ENCODE data around the gene RNF19B. TPM values are rescaled to one million over a fixed set of nuclear protein-coding genes. Genes with fewer than 3 reads are reported as not detected.

The RNF19B gene
- total RNA-seq, 1 experiment from 2014 or later = 22.5 TPM

GRCh38 chr1:32985226-32985625 is 20.6 kb upstream of the RNF19B start:
- Histone ChIP-seq H3K9me2 (ENCODE audit: insufficient read depth) (no peaks in the 10 kb centered on the region), H3K79me2 (ENCODE audit: insufficient read depth, low read length) (no peaks in the 10 kb centered on the region), H3K27me3 (ENCODE audit: insufficient read depth, low read length) (no peaks in the 10 kb centered on the region), H3K36me3 (ENCODE audit: control insufficient read depth in 1 of 2, insufficient read depth in 2 of 2, low read length in 2 of 2) (no peaks in the 10 kb centered on the region), H3K27ac (ENCODE audit: low read depth, low read length) (no peak overlapping the region), H2AFZ (ENCODE audit: low read depth, low read length, poor library complexity, severe bottlenecking) (no peak overlapping the region), H3K9ac (ENCODE audit: low read length) (no peak overlapping the region), H3K9me3 (ENCODE audit: control insufficient read depth in 1 of 2, insufficient read depth in 1 of 2, low read depth in 1 of 2, low read length in 2 of 2) (no peaks in the 10 kb centered on the region), H4K20me1 (ENCODE audit: insufficient read depth) (no peaks in the 10 kb centered on the region), H3K4me3 (replicated peaks in 1 of 2; ENCODE audit: low read depth in 1 of 2, low read length in 2 of 2) (no peak overlapping the region), H3K4me1 (ENCODE audit: control insufficient read depth in 1 of 2, insufficient read depth in 2 of 2, low read length in 2 of 2) (peaks cover 21 to 32% of the 10 kb centered on the region in 2 experiments), H3K4me2 (ENCODE audit: low read length) (no peak overlapping the region)
- no TSS peak for BruUV-seq (replicated peaks)
- DNase-seq (ENCODE audit: low read depth, low spot score) = no peak
- CTCF ChIA-PET = interaction anchor here (1.0 kb wide), 1 partner anchor 16 kb away, joined by 3 read pairs; no protein-coding TSS in a partner anchor
- RAD21 ChIA-PET (ENCODE audit: low non-redundant PET in 1 of 2, low total read pairs in 2 of 2, uncharacterized antibody in 2 of 2, unreplicated experiment in 2 of 2) = no interaction called here
- no peak for ATAC-seq
- TF ChIP-seq ATF3 (IDR thresholded peaks at IDR 0.05) = no peak
- no peak for TF ChIP-seq EGR1 (IDR thresholded peaks at IDR 0.05; ENCODE audit: low read depth)
- no peak for TF ChIP-seq CBX3 (IDR thresholded peaks at IDR 0.05; ENCODE audit: low read depth)
- TF ChIP-seq MAX (IDR thresholded peaks at IDR 0.05) = no peak
- intact Hi-C loops (cut with micrococcal nuclease) = no loop called here
- POLR2A ChIA-PET = no interaction called here

- intact Hi-C loops (cut with micrococcal nuclease) = no loop called here
- Histone ChIP-seq H3K4me3 (replicated peaks in 1 of 2; ENCODE audit: low read depth in 1 of 2, low read length in 2 of 2) (no peak overlapping the region), H3K27ac (ENCODE audit: low read depth, low read length) (no peak overlapping the region), H3K36me3 (ENCODE audit: control insufficient read depth in 1 of 2, insufficient read depth in 2 of 2, low read length in 2 of 2) (no peaks in the 10 kb centered on the region), H3K9me3 (ENCODE audit: control insufficient read depth in 1 of 2, insufficient read depth in 1 of 2, low read depth in 1 of 2, low read length in 2 of 2) (no peaks in the 10 kb centered on the region), H3K4me1 (ENCODE audit: control insufficient read depth in 1 of 2, insufficient read depth in 2 of 2, low read length in 2 of 2) (peaks cover 16 to 27% of the 10 kb centered on the region in 2 experiments), H3K9ac (ENCODE audit: low read length) (no peak overlapping the region), H4K20me1 (ENCODE audit: insufficient read depth) (no peaks in the 10 kb centered on the region), H3K79me2 (ENCODE audit: insufficient read depth, low read length) (no peaks in the 10 kb centered on the region), H3K27me3 (ENCODE audit: insufficient read depth, low read length) (no peaks in the 10 kb centered on the region), H2AFZ (ENCODE audit: low read depth, low read length, poor library complexity, severe bottlenecking) (no peak overlapping the region), H3K4me2 (ENCODE audit: low read length) (no peak overlapping the region), H3K9me2 (ENCODE audit: insufficient read depth) (no peaks in the 10 kb centered on the region)
- DNase-seq (ENCODE audit: low read depth, low spot score) (no peak), ATAC-seq (no peak)
- RAD21 ChIA-PET (ENCODE audit: low non-redundant PET in 1 of 2, low total read pairs in 2 of 2, uncharacterized antibody in 2 of 2, unreplicated experiment in 2 of 2) = no interaction called here
- BruUV-seq (replicated peaks) = no TSS peak
- CTCF ChIA-PET = no interaction called here
- POLR2A ChIA-PET = no interaction called here
- TF ChIP-seq FOSL1 (IDR thresholded peaks at IDR 0.05; ENCODE audit: low read depth) (no peak), YY1 (IDR thresholded peaks at IDR 0.05; ENCODE audit: extremely low read depth, insufficient replicate concordance, low read depth, low read length) (no peak), ZNF274 (IDR thresholded peaks at IDR 0.05; ENCODE audit: low read depth, low read length) (no peak), TCF7L2 (IDR thresholded peaks at IDR 0.05; ENCODE audit: borderline replicate concordance, extremely low read depth, insufficient read depth, insufficient read length) (no peak), ZFX (IDR thresholded peaks at IDR 0.05) (no peak), EZH2 (IDR thresholded peaks at IDR 0.05) (no peak), CEBPB (IDR thresholded peaks at IDR 0.05; ENCODE audit: low read depth) (no peak), ZBTB33 (IDR thresholded peaks at IDR 0.05; ENCODE audit: extremely low read depth, insufficient replicate concordance, low read length) (no peak), EZH2phosphoT487 (IDR thresholded peaks at IDR 0.05; ENCODE audit: borderline replicate concordance) (no peak), REST (IDR thresholded peaks at IDR 0.05; ENCODE audit: low read depth) (no peak), SP1 (IDR thresholded peaks at IDR 0.05; ENCODE audit: low read depth) (no peak)
These were observed 20.0 kb upstream of the RNF19B start for GRCh38 chr1:32984455-32985171.

Measured in HCT116 (cell line).